RWPE2 (cell line): ENCODE data around the gene ATP2A3.

ENCODE experiments used
- ATAC-seq: fragments of 200-7000 bp; cut with Tn5 transposase; 3 replicates; pipeline ENCODE4 v1.9.1; 2021; ENCODE audit warnings: low read depth
- DNase-seq: peaks from one replicate; pipeline ENCODE4 v3.0.0-alpha.2; 2020; ENCODE audit warnings: low spot score
- H3K27ac ChIP-seq: fragments of 450-650 bp; 2 replicates; pipeline ENCODE4 v1.5.1; 2017; ENCODE audit warnings: mild to moderate bottlenecking; ENCODE audit not compliant: poor library complexity, severe bottlenecking
- H3K27me3 ChIP-seq: fragments of 250-450 bp; sonication (Bioruptor Pico); 2 replicates; pipeline ENCODE4 v1.5.1; 2021; ENCODE audit warnings: mild to moderate bottlenecking, moderate library complexity; ENCODE audit not compliant: insufficient read depth, poor library complexity, severe bottlenecking
- H3K36me3 ChIP-seq: fragments of 250-450 bp; sonication (Bioruptor Pico); 2 replicates; pipeline ENCODE4 v1.5.1; 2020; ENCODE audit warnings: low read depth, mild to moderate bottlenecking, moderate library complexity
- H3K4me1 ChIP-seq: fragments of 250-450 bp; sonication (Bioruptor Pico); 2 replicates; pipeline ENCODE4 v1.5.1; 2021; ENCODE audit warnings: mild to moderate bottlenecking, moderate library complexity; ENCODE audit not compliant: insufficient read depth, poor library complexity, severe bottlenecking
- H3K4me3 ChIP-seq: fragments of 250-450 bp; sonication (Bioruptor Pico); 2 replicates; pipeline ENCODE4 v1.5.1; 2021; ENCODE audit warnings: mild to moderate bottlenecking, moderate library complexity; ENCODE audit not compliant: severe bottlenecking
- H3K9me3 ChIP-seq: fragments of 250-450 bp; sonication (Bioruptor Pico); 2 replicates; pipeline ENCODE4 v1.5.1; 2021; ENCODE audit warnings: mild to moderate bottlenecking, moderate library complexity; ENCODE audit not compliant: severe bottlenecking
- CTCF ChIP-seq: fragments of 450-650 bp; IDR thresholded peaks from one replicate; pipeline ENCODE4 v1.5.1; 2017; ENCODE audit warnings: mild to moderate bottlenecking, moderate library complexity; ENCODE audit not compliant: poor library complexity, severe bottlenecking

Gene ATP2A3

GRCh38 chr17:3893003-3893719 is 71.1 kb downstream of the ATP2A3 start, which contains the start of gene CAMKK1:
Gene CAMKK1, minus strand, starts transcription at chr17:3893053. Its CDS starts 7,366 bp downstream, at chr17:3885687.
- no peaks in the 10 kb centered on the region for H3K36me3 ChIP-seq
- H3K9me3 ChIP-seq: no peaks in the 10 kb centered on the region
- H3K4me1 ChIP-seq: peaks cover 34% of the 10 kb centered on the region
- no peaks in the 10 kb centered on the region for H3K27me3 ChIP-seq
- no peak for TF ChIP-seq CTCF
- H3K27ac ChIP-seq: peak within 1 kb of the TSS; percentile 78
- ATAC-seq: peak; percentile 65
- H3K4me3 ChIP-seq: peak within 1 kb of the TSS; percentile 69
- DNase-seq: peak; percentile 79

GRCh38 chr17:3892095-3892998 is 71.9 kb downstream of the ATP2A3 start:
- H3K9me3 ChIP-seq: no peaks in the 10 kb centered on the region
- H3K27ac ChIP-seq: peak overlapping the region; percentile 78
- H3K36me3 ChIP-seq: no peaks in the 10 kb centered on the region
- DNase-seq (peak; percentile 78), ATAC-seq (peak; percentile 7; the same call in 2 of the 3 replicates)
- H3K27me3 ChIP-seq: no peaks in the 10 kb centered on the region
- H3K4me3 ChIP-seq: peak overlapping the region; percentile 69
- TF ChIP-seq CTCF: no peak
- peaks cover 40% of the 10 kb centered on the region for H3K4me1 ChIP-seq

- Histone ChIP-seq H3K9me3 (no peaks in the 10 kb centered on the region), H3K36me3 (no peaks in the 10 kb centered on the region), H3K4me1 (peaks cover 40% of the 10 kb centered on the region), H3K27me3 (no peaks in the 10 kb centered on the region), H3K27ac (peak overlapping the region; percentile 78), H3K4me3 (peak overlapping the region; percentile 69)
- ATAC-seq (no peak), DNase-seq (no peak)
- TF ChIP-seq CTCF: no peak
Measured at GRCh38 chr17:3891626-3892094, 72.6 kb downstream of the ATP2A3 start.

- no peak for TF ChIP-seq CTCF
- ATAC-seq: no peak
- Histone ChIP-seq H3K27me3 (no peaks in the 10 kb centered on the region), H3K27ac (peak overlapping the region; percentile 78), H3K9me3 (no peaks in the 10 kb centered on the region), H3K4me1 (peaks cover 40% of the 10 kb centered on the region), H3K4me3 (no peak overlapping the region), H3K36me3 (no peaks in the 10 kb centered on the region)
- DNase-seq: no peak
Measured at GRCh38 chr17:3890878-3891219, 73.4 kb downstream of the ATP2A3 start.
